HG02610 (cell line): ENCODE data around the gene DYNLRB1.
"Not testable (repeated sequence)": the region's sequence is repeated elsewhere in the genome, so short reads cannot be mapped to it uniquely, and the experiment has no call there.

ENCODE experiments used
- ATAC-seq: cut with Tn5 transposase; IDR thresholded peaks from one replicate; pipeline ENCODE4 v1.9.1; 2021; ENCODE audit warnings: mild to moderate bottlenecking, moderate library complexity; ENCODE audit not compliant: unreplicated experiment

DYNLRB1 gene

DNA sequence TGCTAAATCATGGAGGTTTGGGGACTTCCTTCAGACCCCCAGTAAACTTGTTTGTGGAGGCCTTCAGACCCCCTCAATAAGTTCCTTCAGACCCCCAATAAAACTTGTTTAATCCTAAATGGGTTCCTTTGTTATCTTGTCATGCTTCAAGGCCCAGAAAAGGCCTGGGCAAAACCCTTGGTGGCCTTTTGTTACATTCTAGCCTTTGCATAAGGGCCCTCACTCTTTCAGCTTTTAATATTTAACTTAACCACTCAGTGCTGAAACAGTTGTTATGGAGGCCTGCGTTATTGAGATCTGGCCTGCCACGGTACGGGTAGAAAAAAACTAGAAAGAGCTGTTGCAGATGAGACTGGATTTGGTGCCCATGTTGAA lies 4.3 kb upstream of the DYNLRB1 start:
- ATAC-seq = no peak

GRCh38 chr20:34512266-34512954 lies 3.8 kb upstream of the DYNLRB1 start:
- no peak for ATAC-seq

GRCh38 chr20:34512955-34513419 lies 3.2 kb upstream of the DYNLRB1 start:
- ATAC-seq = no peak

- ATAC-seq = not testable (repeated sequence)
Observed at GRCh38 chr20:34514034-34514433, 2.2 kb upstream of the DYNLRB1 start.

- peak; percentile 7 for ATAC-seq
Observed at GRCh38 chr20:34514897-34515483, 1.2 kb upstream of the DYNLRB1 start.

DNA sequence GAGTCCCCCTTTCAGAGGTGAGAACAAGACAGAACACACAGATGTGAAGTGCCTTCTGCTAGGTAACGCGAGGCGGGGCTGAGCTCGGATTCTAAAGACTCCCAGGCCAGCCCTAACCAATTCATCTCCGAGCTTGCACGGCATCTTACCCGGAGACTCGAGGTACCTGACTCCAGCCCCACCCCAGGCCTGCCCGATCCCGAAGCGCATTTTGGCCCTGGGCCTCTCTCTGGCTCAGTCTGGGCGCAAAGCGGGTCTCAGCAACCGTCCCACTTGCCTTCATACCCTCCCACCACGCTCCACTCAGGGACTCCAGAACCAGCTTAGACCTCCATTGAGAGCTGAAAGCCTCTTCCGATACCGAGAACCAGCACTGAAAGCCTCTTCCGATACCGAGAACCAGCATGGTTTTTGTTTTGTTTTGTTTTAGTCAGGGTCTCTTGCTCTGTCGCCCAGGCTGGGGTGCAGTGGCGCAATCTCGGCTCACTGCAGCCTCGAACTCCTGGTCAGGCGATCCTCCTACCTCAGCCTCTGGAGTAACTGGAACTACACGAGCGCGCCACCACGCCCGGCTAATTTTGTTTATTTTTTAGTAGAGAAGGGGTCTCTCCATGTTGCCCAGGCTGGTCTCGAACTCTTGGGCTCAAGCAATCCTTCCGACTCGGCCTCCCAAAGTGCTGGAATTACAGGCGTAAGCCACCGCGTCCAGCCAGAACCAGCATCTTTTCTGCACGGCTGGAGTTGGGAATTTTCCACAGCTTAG lies 557 bp upstream of the DYNLRB1 start:
- peak; percentile 62 for ATAC-seq

- no peak for ATAC-seq
Observed at GRCh38 chr20:34517114-34517505, 888 bp downstream of the DYNLRB1 start.

- ATAC-seq = not testable (repeated sequence)
Observed at GRCh38 chr20:34518863-34519262, 2.6 kb downstream of the DYNLRB1 start.

DNA sequence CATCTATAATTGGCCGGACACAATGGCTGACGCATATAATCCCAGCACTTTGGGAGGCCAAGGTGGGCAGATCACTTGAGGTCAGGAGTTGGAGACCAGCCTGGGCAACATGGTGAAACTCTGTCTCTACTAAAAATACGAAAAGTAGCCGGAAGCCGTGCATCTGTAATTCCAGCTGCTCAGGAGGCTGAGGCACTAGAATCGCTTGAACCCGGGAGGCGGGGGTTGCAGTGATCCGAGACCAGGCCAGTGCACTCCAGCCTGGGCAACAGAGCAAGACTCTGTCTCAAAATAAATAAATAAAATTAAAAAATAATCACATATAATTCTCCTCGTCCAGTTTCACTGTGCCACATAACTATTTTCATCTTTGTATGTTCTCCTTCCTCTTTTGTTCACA lies 3.6 kb downstream of the DYNLRB1 start:
- ATAC-seq = not testable (repeated sequence)

DNA sequence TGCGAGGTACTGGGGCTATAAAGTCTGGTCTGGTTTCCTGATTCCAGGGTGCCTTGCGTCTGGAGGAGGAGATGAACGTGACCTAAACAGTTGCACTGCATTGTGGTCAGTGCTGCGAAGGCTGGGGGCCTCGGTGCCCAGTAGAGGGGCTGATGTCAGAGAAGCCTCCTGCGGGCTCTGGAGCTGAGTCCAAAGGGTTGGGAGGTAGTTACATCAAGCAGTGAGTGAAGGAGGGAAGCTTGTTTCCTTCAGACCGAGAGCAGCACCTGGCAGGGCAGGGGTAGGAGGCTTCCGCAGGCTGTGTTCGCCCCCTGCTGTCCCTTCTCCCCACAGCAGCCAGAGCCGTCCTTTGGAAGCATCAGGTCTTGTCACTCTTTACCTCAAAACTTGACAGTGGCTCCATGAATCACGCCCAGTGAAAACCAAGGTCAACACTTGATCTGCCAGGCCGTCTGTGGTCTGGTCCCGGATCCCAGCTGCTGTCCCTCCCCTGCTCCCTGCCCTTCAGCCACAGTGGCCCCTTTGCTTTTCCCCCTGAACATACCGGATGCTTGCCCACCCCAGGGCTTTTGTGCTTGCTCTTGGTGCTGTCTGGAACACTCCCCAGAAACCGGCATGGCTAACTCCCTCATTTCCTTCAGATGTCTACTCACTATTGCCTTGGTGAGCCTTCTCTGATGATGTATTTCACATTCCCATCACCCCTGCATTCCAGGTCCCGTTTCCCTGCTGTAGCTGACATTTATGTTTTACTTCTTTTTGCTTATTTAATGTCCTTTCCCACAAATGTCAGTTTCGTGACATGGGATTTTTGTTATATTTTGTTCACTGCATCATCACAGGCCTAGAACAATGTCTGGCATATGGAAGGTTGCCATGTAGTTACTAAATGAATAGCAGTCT lies 7.0 kb downstream of the DYNLRB1 start:
- no peak for ATAC-seq

GRCh38 chr20:34524426-34524825 lies 8.2 kb downstream of the DYNLRB1 start:
- ATAC-seq = no peak

- ATAC-seq = no peak
Observed at GRCh38 chr20:34525342-34525708, 9.1 kb downstream of the DYNLRB1 start.

GRCh38 chr20:34525709-34526416 lies 9.6 kb downstream of the DYNLRB1 start:
- no peak for ATAC-seq

GRCh38 chr20:34526466-34526865 lies 10.2 kb downstream of the DYNLRB1 start:
- ATAC-seq = no peak

- no peak for ATAC-seq
Observed at GRCh38 chr20:34527016-34527415, 10.8 kb downstream of the DYNLRB1 start.

- ATAC-seq = no peak
Observed at GRCh38 chr20:34528921-34529297, 12.7 kb downstream of the DYNLRB1 start.

- ATAC-seq = no peak
Observed at GRCh38 chr20:34529742-34530141, 13.5 kb downstream of the DYNLRB1 start.

DNA sequence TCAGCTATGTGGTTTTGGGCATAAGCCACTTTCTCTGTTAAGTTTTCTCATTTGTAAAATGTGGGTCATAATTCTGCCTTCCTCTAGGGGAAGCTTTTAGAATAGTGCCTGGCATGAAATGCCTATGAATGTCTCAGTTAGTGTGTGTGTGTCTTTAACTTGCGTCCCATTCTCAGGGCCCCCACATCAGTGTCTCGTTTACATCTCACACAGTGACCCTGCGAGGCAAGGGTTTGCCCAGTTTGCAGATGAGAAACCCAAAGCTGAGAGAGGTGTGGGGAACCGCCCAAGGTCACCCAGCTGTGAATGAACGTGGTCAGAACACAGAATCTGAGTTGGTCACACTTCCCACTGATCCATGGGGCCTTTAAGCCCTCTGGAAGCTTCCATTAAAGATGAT lies 14.1 kb downstream of the DYNLRB1 start:
- ATAC-seq = no peak

- no peak for ATAC-seq
Observed at GRCh38 chr20:34531608-34532265, 15.5 kb downstream of the DYNLRB1 start.

DNA sequence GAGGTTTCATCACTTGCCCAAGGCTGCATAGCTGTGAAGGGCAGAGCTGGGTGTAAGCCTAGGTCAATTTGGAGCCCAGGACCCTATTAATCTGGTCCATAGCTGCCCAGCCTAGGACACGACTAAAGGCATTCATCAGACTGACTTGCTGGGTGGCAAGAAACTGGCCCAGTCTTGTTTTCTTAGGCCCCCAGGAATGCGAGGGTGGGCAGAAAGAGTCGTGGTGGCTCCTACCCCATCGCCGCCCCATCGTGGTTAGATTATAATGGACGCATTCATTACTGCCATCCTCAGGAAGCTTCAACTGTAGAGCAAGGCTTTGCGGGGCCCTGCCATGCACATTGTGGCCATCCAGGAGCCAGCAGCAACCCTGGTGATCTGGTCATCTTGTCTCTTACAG lies 16.1 kb downstream of the DYNLRB1 start:
- no peak for ATAC-seq
